NB4 (cell line): Measurements from ENCODE around the gene PLEKHO2.

Experiments used
- DNase-seq: peaks from one replicate; pipeline ENCODE4 v3.0.0; 2010; ENCODE audit warnings: low read depth
- H3K4me3 ChIP-seq: one replicate; pipeline ENCODE4 v1.5.1; 2011; ENCODE audit warnings: mild to moderate bottlenecking, low read depth, low read length, moderate library complexity
- MYC ChIP-seq: IDR thresholded peaks from 2 replicates; pipeline ENCODE4 v1.6.1; 2011; ENCODE audit warnings: low read depth, low read length
- POLR2A ChIP-seq: IDR thresholded peaks from 2 replicates; pipeline ENCODE4 v1.6.1; 2011; ENCODE audit warnings: mild to moderate bottlenecking; ENCODE audit not compliant: insufficient read length; ENCODE audit errors: extremely low read depth
- TF ChIP-seq, protein P1 (sequence below): IDR thresholded peaks from one replicate; pipeline ENCODE4 v1.5.1; 2012; ENCODE audit warnings: low read depth, low read length
- TF ChIP-seq, protein P2 (sequence below): IDR thresholded peaks from 2 replicates; pipeline ENCODE4 v1.6.1; 2011; ENCODE audit warnings: low read depth, low read length

Gene PLEKHO2

GRCh38 chr15:64912379-64913325, 70.9 kb downstream of the PLEKHO2 start:
- no peak overlapping the region for H3K4me3 ChIP-seq
- DNase-seq, result no peak
- TF ChIP-seq, protein P1, sequence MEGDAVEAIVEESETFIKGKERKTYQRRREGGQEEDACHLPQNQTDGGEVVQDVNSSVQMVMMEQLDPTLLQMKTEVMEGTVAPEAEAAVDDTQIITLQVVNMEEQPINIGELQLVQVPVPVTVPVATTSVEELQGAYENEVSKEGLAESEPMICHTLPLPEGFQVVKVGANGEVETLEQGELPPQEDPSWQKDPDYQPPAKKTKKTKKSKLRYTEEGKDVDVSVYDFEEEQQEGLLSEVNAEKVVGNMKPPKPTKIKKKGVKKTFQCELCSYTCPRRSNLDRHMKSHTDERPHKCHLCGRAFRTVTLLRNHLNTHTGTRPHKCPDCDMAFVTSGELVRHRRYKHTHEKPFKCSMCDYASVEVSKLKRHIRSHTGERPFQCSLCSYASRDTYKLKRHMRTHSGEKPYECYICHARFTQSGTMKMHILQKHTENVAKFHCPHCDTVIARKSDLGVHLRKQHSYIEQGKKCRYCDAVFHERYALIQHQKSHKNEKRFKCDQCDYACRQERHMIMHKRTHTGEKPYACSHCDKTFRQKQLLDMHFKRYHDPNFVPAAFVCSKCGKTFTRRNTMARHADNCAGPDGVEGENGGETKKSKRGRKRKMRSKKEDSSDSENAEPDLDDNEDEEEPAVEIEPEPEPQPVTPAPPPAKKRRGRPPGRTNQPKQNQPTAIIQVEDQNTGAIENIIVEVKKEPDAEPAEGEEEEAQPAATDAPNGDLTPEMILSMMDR, result no peak
- TF ChIP-seq MYC (no peak), POLR2A (no peak)
- TF ChIP-seq, protein P2, sequence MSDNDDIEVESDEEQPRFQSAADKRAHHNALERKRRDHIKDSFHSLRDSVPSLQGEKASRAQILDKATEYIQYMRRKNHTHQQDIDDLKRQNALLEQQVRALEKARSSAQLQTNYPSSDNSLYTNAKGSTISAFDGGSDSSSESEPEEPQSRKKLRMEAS, result no peak

DNA sequence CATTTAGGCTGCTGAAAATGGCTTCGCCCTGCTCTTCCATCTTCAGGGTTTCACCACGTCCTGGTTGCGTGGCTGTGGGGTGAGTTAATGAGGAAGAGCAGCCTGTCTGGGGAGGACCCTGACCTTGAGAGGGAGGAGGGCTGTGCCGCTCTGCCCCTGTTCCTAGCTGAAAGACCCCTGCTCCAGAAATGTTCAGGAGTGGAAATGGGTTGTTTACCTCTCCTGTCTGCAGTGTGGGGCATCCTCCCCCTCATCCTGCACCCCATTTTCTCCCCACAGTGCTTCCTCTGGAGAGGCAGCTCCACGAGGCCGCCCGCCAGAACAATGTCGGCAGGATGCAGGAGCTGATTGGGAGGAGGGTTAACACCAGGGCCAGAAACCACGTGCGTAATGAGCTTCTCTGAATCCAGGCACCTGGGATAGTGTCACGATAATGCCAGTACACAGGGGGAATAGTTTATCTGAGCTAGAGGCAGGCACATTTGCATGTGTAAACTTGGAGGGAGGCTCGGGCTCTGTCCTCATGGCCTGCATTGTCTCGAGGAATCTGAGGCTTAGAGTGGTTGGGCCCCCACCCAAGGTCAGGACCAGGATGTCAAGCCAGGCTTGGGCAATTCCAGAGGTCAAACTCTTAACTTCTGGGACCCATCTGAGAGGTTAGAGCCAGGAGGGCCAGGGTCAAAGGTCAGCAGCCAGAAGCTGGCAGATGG, 74.0 kb downstream of the PLEKHO2 start:
- no peak overlapping the region for H3K4me3 ChIP-seq
- no peak for TF ChIP-seq MYC
- TF ChIP-seq, protein P1, result no peak
- no peak for TF ChIP-seq POLR2A
- TF ChIP-seq, protein P2, result no peak
- DNase-seq, result peak; percentile 15

DNA sequence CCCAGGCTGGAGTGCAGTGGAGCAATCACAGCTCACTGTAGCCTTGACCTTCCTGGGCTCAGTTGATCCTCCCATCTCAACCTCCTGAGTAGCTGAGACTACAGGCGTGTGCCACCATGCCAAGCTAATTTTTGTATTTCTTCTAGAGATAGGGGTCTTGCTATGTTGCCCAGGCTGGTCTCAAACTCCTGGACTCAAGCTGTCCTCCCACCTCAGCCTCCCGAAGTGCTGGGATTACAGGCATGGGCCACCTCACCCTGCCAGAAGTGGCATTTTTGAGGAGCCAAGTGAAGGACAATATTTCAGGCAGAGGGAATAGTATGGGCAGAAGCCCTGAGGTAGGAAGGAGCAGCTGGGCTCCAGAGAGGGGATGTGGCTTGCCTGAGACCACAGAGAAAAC, 74.7 kb downstream of the PLEKHO2 start:
- H3K4me3 ChIP-seq, result no peak overlapping the region
- no peak for TF ChIP-seq MYC
- DNase-seq, result no peak

- no peak for DNase-seq
- TF ChIP-seq, protein P1, result no peak
- no peak for TF ChIP-seq POLR2A
- TF ChIP-seq, protein P2, result no peak
- no peak for TF ChIP-seq MYC
- H3K4me3 ChIP-seq, result no peak overlapping the region
Measured at GRCh38 chr15:64917211-64917610, 75.5 kb downstream of the PLEKHO2 start.
